Psoas muscle (tissue), 8 donors: Measurements from ENCODE around the gene NRIP3. TPM values are rescaled to one million over a fixed set of nuclear protein-coding genes. Genes with fewer than 3 reads are reported as not detected.
"Not testable (repeated sequence)": the region's sequence is repeated elsewhere in the genome, so short reads cannot be mapped to it uniquely, and the experiment has no call there.

Experiments
- ATAC-seq, 4 donors: fragments of 200-7000 bp; cut with Tn5 transposase; one replicate each; pipeline ENCODE4 v1.9.1; 2020; ENCODE audit warnings: moderate library complexity in 3 of 4, mild to moderate bottlenecking in 2 of 4
- DNase-seq, 2 donors: peaks; one replicate each; pipeline ENCODE4 v3.0.0-alpha.2; 2020
- H3K27ac ChIP-seq: fragments of 200-600 bp; one replicate; pipeline ENCODE4 v1.8.0; 2022
- H3K27me3 ChIP-seq, 3 donors: fragments of 200-600 bp in 1 of 3; one replicate each; pipeline versions ENCODE4 v1.6.1 to v1.8.0; 2013 to 2022; ENCODE audit warnings: low read length in 2 of 3, mild to moderate bottlenecking in 2 of 3, moderate library complexity in 1 of 3; ENCODE audit not compliant: insufficient read depth in 3 of 3
- H3K36me3 ChIP-seq, 2 donors: fragments of 200-600 bp in 1 of 2; one replicate each; pipeline versions ENCODE4 v1.6.1 to v1.8.0; 2013 to 2022; ENCODE audit warnings: low read depth in 1 of 2, mild to moderate bottlenecking in 1 of 2, moderate library complexity in 1 of 2; ENCODE audit not compliant: insufficient read depth in 1 of 2
- H3K4me1 ChIP-seq: fragments of 200-600 bp; one replicate; pipeline ENCODE4 v1.8.0; 2022
- H3K4me3 ChIP-seq: fragments of 200-600 bp; one replicate; pipeline ENCODE4 v1.8.0; 2022; ENCODE audit warnings: mild to moderate bottlenecking
- H3K9me3 ChIP-seq: fragments of 200-600 bp; one replicate; pipeline ENCODE4 v1.8.0; 2022
- CTCF ChIP-seq: fragments of 200-600 bp; IDR thresholded peaks from one replicate; pipeline ENCODE4 v1.8.0; 2022; ENCODE audit warnings: antibody characterized with exemption
- WGBS, 3 donors: extraction: QIAGEN DNeasy Blood & Tissue Kit; methylation state at CpG; one replicate each; pipeline versions ENCODE4 v1.1.6 to v1.1.7; 2013; 5-methylcytosine and 5-hydroxymethylcytosine counted together
- intact Hi-C, 2 donors: fragments of 100-400 bp; cut with DNase I; formaldehyde crosslinking; loops; one replicate each; pipeline versions ENCODE4 v1.11.0 to v1.14.2; 2022
- polyA plus RNA-seq, 3 donors: library from polyadenylated mRNA; stranded (reverse); fragments of 200-250 nt; gene quantifications; one replicate each; pipeline ENCODE4 v1.2.3, GENCODE V29; 2013
- total RNA-seq, 4 donors: library from RNA; stranded (reverse); fragmentation: NEBNext Ultra II Directional in 2 of 4; extraction: Animal tissue kit (Norgen Biotek cat#: 25700) in 2 of 4; gene quantifications; one replicate each; pipeline versions ENCODE4 v1.2.1 to v1.2.4, GENCODE V29; 2021 to 2023
- donor health status: healthy with polysubstance abuse.
- donor health status: DM: no; HTN: no; CAD: no; lungs with moderate emphysema.
- donor health status: Bipolar disorder and iron deficiency.
- donor health status: healthy.
- donor health status: DM: yes; HTN: yes; CAD: no.
- donor health status: DM: no; HTN: no; CAD: no.
- donor health status: DM: no; HTN: no; CAD: no.
- donor health status: DM: yes; HTN: yes; CAD: no.

NRIP3 gene
- total and polyA plus RNA-seq, 7 donors, result 0.09 to 2.1 (median 0.23) TPM; not detected in 1

- Histone ChIP-seq H3K4me3 (no peak overlapping the region), H3K27me3 (peaks cover 0 to 2% (median 0%) of the 10 kb centered on the region in 3 donors), H3K4me1 (no peaks in the 10 kb centered on the region), H3K9me3 (no peaks in the 10 kb centered on the region), H3K36me3 (no peaks in the 10 kb centered on the region), H3K27ac (no peak overlapping the region)
- intact Hi-C loops, result no loop called here
- TF ChIP-seq CTCF, result no peak
- 56 to 88% (median 78%) methylated on average over 3 of the region's 3 CpGs for WGBS, 3 donors
- ATAC-seq, result no peak
- DNase-seq, result no peak
These were observed 15.2 kb downstream of the NRIP3 start for GRCh38 chr11:8988329-8989234.

GRCh38 chr11:8987446-8987845 lies 16.4 kb downstream of the NRIP3 start:
- 91 to 95% (median 93%) methylated on average over 2 of the region's 2 CpGs for WGBS, 3 donors
- H3K9me3 ChIP-seq, result no peaks in the 10 kb centered on the region
- ATAC-seq, result no peak

GRCh38 chr11:8986772-8987171 lies 17.0 kb downstream of the NRIP3 start:
- H3K4me3 ChIP-seq, H3K4me1 ChIP-seq, DNase-seq, H3K9me3 ChIP-seq, ATAC-seq, H3K27ac ChIP-seq, H3K36me3 ChIP-seq, H3K27me3 ChIP-seq, intact Hi-C loops: not testable (repeated sequence)
- 96 to 99% (median 98%) methylated on average over 6 of the region's 6 CpGs for WGBS, 3 donors

More at GRCh38 chr11:8987446-8987845, 16.4 kb downstream of the NRIP3 start:
- H3K27ac ChIP-seq, result no peak overlapping the region
- intact Hi-C loops, result no loop called here
- H3K4me1 ChIP-seq, result no peaks in the 10 kb centered on the region
- DNase-seq, result no peak
- no peaks in the 10 kb centered on the region for H3K36me3 ChIP-seq
- peaks cover 0 to 2% (median 0%) of the 10 kb centered on the region in 3 donors for H3K27me3 ChIP-seq
- H3K4me3 ChIP-seq, result no peak overlapping the region
- TF ChIP-seq CTCF, result no peak

- ATAC-seq (no peak), DNase-seq (no peak)
- no peak overlapping the region for H3K4me3 ChIP-seq
- WGBS, 3 donors, result 93 to 96% (median 95%) methylated on average over 5 of the region's 5 CpGs
- H3K4me1 ChIP-seq, result no peaks in the 10 kb centered on the region
- intact Hi-C loops, result no loop called here
- H3K27ac ChIP-seq, result no peak overlapping the region
- no peaks in the 10 kb centered on the region for H3K9me3 ChIP-seq
- H3K27me3 ChIP-seq, result peaks cover 0 to 2% (median 0%) of the 10 kb centered on the region in 3 donors
- TF ChIP-seq CTCF, result no peak
- H3K36me3 ChIP-seq, result no peaks in the 10 kb centered on the region
These were observed 18.3 kb downstream of the NRIP3 start for GRCh38 chr11:8985462-8985861.

GRCh38 chr11:8983552-8983951 lies 20.2 kb downstream of the NRIP3 start:
- Histone ChIP-seq H3K9me3 (no peaks in the 10 kb centered on the region), H3K27ac (no peak overlapping the region), H3K4me3 (no peak overlapping the region), H3K27me3 (peaks cover 0 to 2% (median 0%) of the 10 kb centered on the region in 3 donors), H3K4me1 (no peaks in the 10 kb centered on the region), H3K36me3 (no peaks in the 10 kb centered on the region)
- no peak for ATAC-seq
- no peak for DNase-seq
- WGBS, 3 donors, result 75 to 81% (median 78%) methylated on average over 2 of the region's 2 CpGs
- intact Hi-C loops, result no loop called here
- TF ChIP-seq CTCF, result no peak
